Esophagus mucosa (tissue), 1 donor: ENCODE measurements around the gene SPDYE2. TPM values are rescaled to one million over a fixed set of nuclear protein-coding genes. Genes with fewer than 3 reads are reported as not detected.
"Not testable (repeated sequence)": the region's sequence is repeated elsewhere in the genome, so short reads cannot be mapped to it uniquely, and the experiment has no call there.

Experiments used
- ATAC-seq: fragments of 200-7000 bp; cut with Tn5 transposase; one replicate; pipeline ENCODE4 v1.9.1; 2020
- total RNA-seq: library from RNA; stranded (reverse); gene quantifications from one replicate; pipeline ENCODE4 v1.2.4, GENCODE V29; 2023
- donor health status: DM: yes; HTN: yes; CAD: no.

SPDYE2 gene
- total RNA-seq, 1 donor from 2014 or later, result not detected

DNA sequence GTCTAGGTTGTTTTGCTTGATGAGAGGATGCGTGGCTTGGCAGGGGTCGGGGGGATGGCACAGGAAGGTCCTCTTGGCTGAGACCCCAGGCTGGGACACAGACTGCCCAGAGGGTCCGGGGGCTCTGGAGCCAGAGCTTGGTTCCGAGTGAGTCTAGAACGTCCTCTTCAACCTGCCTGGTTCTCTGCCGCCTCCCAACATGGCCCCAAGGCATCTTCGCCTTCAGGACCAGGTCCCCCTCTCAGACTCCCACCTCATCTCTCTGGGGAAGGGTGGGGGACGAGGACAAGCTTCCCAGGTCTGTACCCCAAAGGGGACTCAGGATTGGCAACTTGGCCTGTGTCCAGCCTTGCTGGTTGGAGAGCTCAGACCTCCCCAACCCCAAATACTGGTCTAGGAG, 8.9 kb upstream of the SPDYE2 start:
- ATAC-seq, result not testable (repeated sequence)

DNA sequence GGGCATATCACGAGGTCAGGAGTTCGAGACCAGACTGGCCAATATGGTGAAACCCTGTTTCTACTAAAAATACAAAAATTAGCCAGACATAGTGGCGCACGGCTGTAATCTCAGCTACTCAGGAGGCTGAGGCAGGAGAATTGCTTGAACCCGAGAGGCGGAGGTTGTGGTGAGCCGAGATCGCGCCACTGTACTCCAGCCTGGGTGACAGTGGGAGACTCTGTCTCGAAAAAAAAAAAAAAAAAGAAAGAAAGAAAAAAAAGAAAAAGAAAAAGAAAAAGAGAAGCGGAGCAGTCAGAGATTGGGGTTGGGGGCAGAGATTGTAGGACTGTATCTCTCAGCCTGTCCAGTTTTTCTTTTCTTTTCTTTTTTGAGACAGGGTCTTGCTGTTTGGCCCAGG, 8.3 kb upstream of the SPDYE2 start:
- ATAC-seq, result not testable (repeated sequence)

DNA sequence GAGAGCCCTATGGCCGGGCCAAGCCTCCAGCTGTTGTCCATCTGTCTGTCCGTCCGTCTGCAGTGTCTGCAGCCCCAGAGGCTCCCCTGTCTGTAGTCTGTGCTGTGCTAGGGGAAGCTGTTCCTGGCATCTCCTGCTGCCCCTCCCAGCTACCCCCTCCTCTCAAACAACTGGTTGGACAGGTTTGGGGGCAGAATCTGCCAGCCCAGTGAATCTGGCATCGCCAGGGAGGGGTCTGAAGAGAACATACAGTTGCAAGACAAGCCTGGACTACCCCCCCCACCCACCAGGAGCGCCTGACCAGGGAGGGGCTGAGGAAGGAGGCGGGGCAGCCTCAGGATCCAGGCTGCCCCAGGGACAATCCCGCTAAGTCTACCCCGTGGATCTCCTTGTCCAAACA, 7.4 kb upstream of the SPDYE2 start, which contains the start of gene UPK3BL2:
TSS of gene UPK3BL2 (minus strand) at position 101 of the 400 bp plus-strand sequence. CDS start at position 41, 60 bp downstream.
- peak; percentile 74 for ATAC-seq

DNA sequence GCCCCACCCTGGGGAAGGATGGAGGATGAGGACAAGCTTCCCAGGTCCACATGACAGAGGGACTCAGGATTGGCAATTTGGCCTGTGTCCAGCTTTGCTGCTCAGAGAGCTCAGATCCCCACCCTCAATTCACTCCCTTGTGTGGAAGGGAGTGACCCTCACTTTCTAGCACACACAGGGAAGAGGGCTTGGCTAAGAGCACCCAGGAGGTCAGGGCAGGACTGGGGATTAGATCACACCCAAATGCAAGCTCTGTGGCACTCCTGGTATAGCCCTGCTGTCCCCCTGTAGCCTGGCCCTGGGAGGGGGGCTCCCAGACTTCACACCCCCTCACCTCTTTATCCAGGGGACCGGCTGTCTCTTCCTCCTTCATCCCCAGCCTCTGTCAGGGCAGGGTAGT, 6.7 kb upstream of the SPDYE2 start:
- ATAC-seq, result peak; percentile 75

DNA sequence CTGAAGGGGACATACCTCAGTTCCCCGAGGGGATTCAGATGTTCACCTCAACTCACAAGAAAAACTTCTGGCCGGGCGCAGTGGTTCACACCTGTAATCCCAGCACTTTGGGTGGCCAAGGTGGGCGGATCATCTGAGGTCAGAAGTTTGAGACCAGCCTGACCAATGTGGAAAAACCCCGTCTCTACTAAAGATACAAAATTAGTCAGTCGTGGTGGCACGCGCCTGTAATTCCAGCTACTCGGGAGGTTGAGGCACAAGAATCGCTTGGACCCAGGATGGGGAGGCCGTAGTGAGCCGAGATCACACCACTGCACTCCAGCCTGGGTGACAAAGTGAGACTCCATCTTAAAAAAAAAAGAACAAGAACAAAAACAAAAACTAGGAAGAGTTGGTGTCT, 5.7 kb upstream of the SPDYE2 start:
- ATAC-seq, result not testable (repeated sequence)

DNA sequence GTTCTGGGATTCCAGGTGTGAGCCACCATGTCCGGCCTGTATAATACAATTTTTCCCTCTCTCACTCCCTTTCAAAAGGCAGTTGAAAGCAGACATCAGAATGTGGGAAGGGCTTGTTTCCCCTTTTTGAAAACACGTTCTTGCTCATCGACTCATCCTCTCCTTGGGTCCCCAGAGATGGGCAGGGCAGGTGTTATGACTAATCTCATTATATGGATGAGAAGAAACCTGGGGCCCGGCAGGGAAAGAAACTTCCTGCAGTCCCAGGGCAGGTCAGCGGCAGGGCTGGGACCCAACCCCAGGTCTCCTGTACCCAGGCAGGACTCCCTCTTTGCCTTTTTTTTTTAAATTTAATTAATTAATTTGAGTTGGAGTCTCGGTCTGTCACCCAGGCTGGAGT, 4.7 kb upstream of the SPDYE2 start:
- peak; percentile 70 for ATAC-seq

DNA sequence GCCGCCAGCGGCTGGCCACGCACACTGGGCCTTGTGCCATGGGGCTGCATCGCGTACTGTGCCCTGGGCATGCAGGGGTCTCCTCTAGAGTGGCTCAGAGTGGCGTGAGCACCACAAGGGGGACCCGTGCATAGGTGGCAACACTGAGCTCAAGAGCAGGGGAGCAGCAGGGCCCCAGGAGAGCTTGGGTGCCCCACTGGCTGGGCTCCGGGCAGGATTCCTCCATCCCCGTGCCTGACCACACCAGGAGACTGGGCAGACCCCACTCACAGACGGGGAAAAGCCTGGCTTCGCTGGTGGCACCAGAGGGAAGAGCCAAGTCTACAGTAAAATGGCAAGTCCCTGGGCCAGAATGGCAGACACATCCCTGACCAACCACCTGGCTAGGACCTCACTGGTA, 17.6 kb downstream of the SPDYE2 start:
- ATAC-seq, result not testable (repeated sequence)

DNA sequence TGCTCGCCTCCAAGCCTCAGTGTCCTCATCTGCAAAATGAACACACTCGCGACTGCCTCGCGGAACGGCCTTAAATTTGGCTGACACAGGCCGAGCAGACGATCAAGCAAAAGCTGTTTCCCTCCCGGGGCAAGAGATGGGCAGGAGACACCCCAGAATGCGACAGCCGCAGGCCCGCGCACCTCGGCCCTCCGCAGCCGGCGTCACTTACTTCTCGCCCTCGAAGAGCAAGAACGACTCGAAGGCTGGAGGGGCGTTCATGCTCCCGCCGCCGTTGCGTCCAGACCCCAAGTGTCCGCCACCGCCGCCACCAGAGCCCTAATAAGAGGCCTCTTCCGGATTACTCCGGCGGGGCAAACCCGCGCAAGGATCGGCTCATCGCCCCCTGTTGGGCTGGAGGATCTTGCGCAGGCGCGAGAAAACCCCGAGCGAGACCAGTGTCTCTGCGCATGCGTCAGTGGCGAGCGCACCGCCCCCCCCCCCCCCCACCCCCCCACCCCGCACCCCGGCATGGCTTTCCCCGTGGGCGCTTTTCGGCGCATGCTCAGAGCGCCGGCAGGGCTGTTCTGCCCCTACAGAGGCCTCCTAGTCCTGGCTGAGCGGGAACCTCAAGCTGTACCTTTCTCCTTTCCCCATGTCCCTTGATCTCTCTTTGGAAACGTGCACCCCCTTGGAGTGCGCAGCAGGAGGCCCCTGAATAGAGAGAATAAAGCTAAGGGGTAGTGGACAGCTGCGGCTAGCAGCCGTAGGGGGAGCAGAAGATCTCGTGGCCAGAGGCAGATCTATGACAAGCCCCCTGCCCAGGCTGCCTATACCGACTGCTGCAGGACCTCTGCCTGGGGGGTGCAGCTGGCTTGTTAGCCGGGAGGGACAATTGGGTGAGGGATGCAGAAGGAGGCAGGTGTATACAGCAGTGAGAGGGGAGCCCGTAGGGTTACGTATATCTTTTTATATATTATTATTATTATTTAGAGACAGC, 21.5 kb downstream of the SPDYE2 start, which contains the start of gene POLR2J3:
TSS of gene POLR2J3 (minus strand) at position 323 of the 979 bp plus-strand sequence. CDS start at position 261, 62 bp downstream.
- ATAC-seq, result peak; percentile 95

DNA sequence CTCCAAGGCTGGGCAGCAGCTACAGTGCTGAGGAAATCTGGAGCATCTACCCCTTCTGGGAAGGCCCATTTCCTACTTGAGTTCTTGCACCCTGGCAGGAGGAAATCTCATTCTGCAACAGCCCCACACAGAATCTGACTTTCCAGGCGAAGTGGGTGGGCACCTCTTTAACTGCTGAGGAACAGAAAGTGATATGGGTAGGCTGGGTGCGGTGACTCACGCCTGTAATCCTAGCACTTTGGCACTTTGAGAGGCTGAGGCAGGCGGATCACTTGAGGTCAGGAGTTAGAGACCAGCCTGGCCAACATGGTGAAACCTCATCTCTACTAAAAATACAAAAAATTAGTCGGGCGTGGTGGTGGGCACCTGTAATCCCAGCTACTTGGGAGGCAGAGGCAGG, 23.6 kb downstream of the SPDYE2 start:
- not testable (repeated sequence) for ATAC-seq

DNA sequence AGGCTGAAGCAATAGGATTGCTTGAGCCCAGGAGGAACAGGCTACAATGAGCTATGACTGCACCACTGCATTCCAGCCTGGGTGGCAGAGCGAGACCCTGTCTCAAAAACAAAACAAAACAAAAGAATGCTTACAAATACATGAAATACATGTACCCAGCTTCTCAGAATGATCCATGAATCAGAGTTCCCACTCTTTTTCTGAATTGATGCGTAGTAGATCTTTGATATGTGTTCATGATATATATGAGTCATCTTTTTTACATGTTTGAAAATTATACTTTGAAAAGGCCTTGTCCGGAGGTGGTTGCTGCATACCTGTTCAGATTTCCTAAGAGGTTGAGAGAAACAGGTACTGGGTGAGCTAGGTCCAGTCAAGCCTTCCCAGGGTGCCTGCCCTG, 25.3 kb downstream of the SPDYE2 start:
- ATAC-seq, result not testable (repeated sequence)

DNA sequence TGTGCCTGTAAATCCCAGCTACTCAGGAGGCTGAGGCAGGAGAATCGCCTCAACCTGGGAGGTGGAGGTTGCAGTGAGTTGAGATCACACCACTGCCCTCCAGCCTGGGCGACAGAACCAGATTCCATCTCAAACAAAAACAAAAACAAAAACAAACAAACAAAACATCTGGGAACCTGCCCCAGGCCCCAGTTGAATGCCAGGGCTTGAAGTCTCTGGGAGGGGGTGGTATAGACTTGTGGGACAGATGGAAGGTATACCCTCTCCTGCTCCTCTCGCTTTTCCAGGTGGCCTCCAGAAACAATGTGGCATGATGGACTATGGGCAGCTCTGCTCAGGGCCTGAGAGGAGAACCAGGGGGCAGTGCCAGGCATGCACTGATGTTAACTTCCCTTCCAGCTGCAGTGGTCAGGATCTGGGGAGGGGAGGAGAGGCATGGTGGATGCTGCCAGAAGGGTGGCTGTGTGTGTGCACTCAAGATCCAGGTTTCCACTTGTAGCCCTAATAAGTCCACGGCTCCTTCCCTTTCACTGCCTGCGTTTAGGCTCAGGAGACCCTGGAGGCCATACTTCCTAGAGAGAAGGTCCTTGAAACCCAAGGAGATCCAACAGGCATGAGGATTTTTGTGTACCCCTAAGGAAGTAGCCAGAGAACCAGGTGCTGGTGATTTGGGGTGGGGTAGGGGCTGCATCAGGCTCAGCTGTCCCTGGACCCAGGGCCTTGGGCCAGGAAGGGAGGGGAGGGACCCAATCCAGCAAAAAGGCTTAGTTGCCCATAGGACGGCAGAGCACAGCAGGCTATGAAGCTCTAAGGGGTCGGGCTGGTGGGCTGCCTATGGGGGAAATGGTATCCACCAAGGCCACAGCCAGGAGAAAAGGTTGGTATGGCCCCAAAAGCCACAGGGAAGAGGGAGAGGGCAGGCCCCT, 26.6 kb downstream of the SPDYE2 start:
- ATAC-seq, result not testable (repeated sequence)

DNA sequence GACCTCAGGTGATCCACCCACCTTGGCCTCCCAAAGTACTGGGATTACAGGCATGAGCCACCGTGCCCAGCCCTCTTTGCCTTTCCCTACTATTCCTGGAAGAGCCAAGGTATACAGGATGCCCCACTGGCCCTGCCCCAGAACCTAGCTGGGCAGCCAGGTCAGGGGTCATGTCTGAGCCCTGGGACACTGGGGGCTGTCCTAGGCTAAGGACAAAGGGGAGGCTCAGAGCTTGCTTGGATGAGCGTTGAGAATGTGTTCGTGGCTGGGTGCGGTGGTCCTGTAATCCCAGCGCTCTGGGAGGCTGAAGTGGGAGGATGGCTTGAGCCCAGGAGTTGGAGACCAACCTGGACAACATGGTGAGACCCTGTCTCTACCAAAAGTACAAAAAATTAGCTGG, 27.5 kb downstream of the SPDYE2 start:
- ATAC-seq, result peak; percentile 26

DNA sequence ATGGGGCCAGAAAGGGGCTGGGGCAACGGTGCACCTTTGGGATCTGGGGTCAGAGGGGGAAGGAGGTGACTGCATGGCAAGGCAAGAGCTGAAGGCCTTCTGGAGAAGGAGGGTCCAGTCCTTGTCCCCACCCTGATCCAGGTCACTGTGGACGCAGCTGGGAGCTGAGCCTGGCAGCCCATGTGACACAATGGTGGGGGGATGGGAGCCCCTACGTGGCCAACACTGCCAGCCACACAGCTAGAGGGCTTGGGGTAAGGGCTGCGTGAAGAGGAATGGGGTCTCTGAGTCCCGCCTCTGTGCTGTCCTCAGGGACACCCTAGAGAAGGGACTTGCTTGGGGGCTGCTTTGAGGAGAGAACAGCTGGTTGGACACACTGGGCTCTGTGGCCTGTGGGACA, 30.7 kb downstream of the SPDYE2 start:
- ATAC-seq, result not testable (repeated sequence)

DNA sequence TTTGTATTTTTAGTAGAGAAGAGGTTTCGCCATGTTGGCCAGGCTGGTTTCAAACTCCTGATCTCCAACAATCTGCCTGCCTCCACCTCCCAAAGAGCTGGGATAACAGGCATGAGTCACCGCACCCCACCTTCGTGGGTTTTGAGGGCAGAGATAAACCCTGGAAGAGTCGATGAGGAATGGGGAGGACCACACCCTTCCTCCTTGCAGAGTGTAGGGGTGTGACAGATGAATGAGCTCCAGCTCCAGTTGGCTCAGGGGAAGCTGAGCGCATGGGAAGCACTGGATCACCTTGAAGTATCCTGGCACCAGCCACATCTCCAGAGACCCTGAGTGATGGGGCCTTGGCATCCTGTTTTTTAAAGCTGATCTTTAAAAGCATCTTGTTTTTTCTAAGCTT, 32.5 kb downstream of the SPDYE2 start:
- ATAC-seq, result peak; percentile 71

DNA sequence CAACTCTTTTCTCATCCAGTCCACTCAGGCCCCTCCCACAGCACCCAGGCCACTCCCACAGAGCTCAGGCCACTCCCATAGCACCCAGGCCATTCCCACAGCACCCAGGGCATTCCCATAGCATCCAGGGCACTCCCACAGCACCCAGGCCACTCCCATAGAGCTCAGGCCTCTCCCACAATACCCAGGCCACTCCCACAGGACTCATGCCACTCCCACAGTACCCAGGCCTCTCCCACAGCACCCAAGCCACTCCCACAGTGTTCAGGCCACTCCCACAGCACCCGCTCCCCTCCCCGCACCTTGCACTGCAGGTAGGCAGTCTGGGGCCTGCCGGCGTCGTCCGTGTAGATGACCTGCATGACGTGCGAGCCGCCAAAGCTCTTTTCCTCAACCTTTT, 38.8 kb downstream of the SPDYE2 start:
- ATAC-seq, result peak; percentile 81

DNA sequence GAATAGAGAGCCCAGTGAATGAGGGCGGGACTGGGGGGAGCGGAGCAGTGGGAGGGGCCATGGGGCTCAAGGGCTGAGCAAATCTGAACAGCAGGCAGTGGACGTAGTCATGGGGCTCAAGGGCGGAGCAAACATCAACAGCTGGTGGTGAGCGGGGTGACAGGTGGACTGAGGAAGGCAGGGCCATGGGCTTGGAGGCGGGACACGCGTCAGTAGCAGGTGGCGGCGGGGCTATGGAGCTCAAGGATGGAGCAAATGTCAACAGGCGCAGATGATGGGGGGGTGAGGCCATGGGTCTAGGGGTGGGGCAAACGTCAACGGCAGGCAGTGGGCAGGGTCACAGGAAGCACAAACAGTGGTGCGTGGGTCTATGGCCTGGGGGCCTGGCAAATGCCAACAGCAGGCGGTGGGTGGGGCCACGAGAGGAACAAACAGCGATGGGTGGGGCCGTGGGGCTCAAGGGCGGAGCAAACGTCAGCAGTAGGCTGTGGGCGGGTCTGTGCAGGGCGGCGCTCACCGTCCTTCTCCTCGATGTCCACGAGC, 41.5 kb downstream of the SPDYE2 start:
- ATAC-seq, result peak; percentile 75

DNA sequence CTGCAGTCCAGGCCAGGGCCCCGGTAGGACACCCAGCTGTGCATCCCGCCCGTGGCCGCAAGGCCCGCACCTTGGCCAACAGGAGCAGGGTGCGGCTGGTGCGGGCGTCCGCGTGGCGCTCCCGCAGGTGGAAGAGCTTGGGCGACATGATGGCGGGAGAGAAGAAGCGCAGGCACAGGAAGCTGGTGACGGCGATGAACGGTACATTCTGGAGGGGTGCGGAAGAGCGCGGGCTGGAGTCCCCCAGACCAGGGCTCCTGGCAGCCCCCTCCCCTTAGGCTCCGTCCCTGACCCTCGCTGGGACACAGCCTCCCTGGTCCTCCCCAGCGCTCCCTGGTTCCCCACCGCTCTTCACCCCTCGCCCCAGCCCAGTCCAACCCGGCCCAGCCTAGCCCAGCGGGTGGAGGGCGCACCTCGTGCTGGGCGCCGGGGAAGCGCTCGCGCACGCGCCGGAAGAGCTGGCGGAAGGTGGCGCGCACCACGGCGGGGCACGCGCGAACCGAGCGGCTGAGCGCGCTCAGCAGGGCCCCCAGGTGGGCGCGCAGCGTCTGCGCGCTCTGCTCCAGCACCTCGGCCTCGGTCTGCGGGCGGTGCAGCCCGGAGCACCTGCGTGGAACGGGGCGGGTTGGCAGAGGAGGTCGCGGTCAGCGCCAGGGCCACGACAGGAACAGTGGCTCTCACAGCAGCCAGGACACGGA, 42.8 kb downstream of the SPDYE2 start:
- ATAC-seq, result peak; percentile 55

DNA sequence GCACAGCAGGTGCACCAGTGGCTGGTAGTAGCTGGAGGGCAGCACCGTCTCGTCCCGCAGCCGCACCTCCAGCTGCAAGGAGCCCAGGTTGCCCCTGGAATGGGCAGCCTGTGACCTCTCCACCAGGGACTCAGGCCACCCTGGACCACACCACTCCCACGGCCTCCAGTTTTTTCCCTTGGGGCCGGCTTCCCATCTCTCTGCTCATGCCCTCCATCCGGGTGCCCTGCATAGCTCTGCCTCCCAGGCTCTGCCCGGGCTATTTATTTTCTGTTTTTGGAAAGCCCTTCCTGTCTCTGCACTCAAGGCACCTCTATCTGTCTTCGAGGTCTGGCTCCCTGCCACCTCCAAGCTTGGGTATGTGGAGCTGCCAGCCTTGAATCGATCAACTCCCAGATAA, 45.0 kb downstream of the SPDYE2 start:
- not testable (repeated sequence) for ATAC-seq

DNA sequence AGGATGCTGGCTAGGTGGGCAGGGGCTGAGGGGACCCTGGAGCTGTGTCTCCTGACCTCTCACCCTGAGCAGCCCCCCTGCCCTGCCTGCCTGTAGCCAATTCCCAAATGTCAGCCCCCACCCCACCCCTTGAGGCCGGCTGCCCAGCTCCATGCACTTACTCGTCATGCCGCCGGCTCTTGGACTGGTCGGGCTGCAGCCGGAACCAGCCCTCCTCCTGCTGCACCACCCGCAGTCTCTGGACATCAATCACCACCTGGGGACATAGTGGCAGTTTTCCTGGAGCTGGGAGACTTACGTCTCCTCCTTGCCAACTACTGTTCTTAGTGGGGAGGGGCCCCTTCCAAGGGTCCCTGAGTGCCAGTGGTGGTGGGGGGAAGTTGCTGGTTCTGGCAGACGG, 48.7 kb downstream of the SPDYE2 start:
- not testable (repeated sequence) for ATAC-seq

DNA sequence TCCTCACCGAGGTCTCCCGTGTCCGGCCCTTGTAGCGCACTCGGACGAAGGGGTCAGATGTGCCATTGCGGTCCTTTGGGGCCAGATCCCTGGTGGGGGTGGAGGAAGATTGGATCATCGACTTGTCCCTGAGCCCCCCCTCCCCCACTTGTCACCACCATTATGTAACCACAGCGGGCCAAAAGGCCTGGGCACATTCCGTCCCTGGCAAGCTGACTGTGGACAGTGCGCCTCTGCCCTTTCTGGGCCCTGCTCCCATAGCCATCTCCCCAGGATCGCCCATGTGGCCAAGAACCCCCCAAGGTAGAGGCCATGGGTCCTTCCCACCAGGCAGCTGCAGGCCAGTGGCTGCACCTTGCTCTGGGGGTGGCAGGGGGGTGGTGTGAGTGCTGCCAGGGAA, 51.3 kb downstream of the SPDYE2 start:
- ATAC-seq, result not testable (repeated sequence)

DNA sequence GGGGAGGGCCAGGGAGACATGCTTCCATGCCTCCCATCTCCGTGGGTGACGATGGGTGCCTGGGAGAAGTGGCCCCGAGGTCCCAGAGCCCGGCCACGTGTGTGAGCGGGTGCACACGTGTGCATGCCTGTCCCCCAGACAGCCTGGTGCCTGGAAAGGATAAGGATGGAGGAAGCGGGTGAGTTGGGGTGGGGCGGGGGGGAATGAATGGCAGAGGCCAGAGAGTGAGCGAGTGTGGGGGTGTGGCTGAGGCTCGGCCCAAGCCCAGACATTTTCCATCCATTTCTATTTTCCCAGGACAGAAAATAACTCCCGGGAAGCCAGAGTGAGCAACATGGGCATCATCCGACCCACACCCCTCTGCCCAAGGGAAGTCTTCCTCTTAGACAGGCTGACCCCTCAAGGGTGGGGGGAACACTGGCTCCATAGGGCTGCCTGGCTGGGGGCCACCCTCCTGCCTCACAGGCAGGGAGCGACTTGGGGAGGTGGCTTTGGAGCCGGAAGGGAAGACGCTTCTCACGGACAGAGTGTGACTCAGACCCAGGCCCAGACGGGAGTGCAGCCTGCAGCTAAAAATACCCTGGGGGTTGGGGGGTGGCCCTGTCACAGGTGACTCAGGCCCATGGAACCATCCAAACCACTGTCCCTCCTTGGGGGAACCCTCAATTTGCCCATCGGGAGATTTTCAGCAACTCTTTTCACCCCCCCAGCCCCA, 53.6 kb downstream of the SPDYE2 start:
- peak; percentile 81 for ATAC-seq
